OCI-LY7 (cell line): ENCODE measurements around the gene TBX2. TPM values are rescaled to one million over a fixed set of nuclear protein-coding genes. Genes with fewer than 3 reads are reported as not detected.

Experiments
- BruUV-seq: library from RNA; stranded (reverse); fragments of 400-500 nt; replicated peaks from 2 replicates; lab custom pipeline; 2021; lab: Mats Ljungman, UMichigan
- CTCF ChIA-PET: fragments of 300-600 bp; sonication (Branson Sonifier 250); formaldehyde crosslinking; loops from one replicate; lab custom pipeline; 2022; ENCODE audit warnings: antibody characterized with exemption; ENCODE audit not compliant: unreplicated experiment; lab: Charles Lee
- POLR2A ChIA-PET: fragments of 300-600 bp; sonication (Branson Sonifier 250); formaldehyde crosslinking; loops from one replicate; lab custom pipeline; 2022; ENCODE audit warnings: antibody characterized with exemption; lab: Charles Lee
- DNase-seq: peaks from one replicate; pipeline ENCODE4 v3.0.0-alpha.2; 2015; ENCODE audit warnings: low spot score
- H2AFZ ChIP-seq: fragments of 200-600 bp; sonication (generic), shearing (Covaris generic); 2 replicates; pipeline ENCODE4 v1.6.1; 2014; ENCODE audit warnings: mild to moderate bottlenecking, antibody characterized with exemption, low read length, moderate library complexity
- H3K27ac ChIP-seq: fragments of 200-600 bp; sonication (generic); 2 replicates; pipeline ENCODE4 v1.5.1; 2014; ENCODE audit warnings: mixed run types, low read depth, mild to moderate bottlenecking, moderate library complexity, low read length, inconsistent platforms; ENCODE audit not compliant: poor library complexity, severe bottlenecking
- H3K36me3 ChIP-seq: fragments of 200-600 bp; sonication (generic); 2 replicates; pipeline ENCODE4 v1.6.1; 2014; ENCODE audit warnings: mild to moderate bottlenecking, antibody characterized with exemption, low read length, moderate library complexity, mixed read lengths; ENCODE audit not compliant: insufficient read depth
- H3K4me1 ChIP-seq: fragments of 200-600 bp; sonication (generic); 2 replicates; pipeline ENCODE4 v1.5.1; 2014; ENCODE audit warnings: mild to moderate bottlenecking, low read length; ENCODE audit not compliant: insufficient read depth, poor library complexity, severe bottlenecking
- H3K4me2 ChIP-seq: fragments of 200-600 bp; sonication (generic); 2 replicates; pipeline ENCODE4 v1.6.1; 2014; ENCODE audit warnings: mild to moderate bottlenecking, low read length
- H3K4me3 ChIP-seq: fragments of 200-600 bp; sonication (generic); 2 replicates; pipeline ENCODE4 v1.5.1; 2014; ENCODE audit warnings: mild to moderate bottlenecking, low read depth, low read length; ENCODE audit not compliant: poor library complexity, severe bottlenecking
- H3K79me2 ChIP-seq: fragments of 200-600 bp; sonication (generic); 2 replicates; pipeline ENCODE4 v1.6.1; 2016; ENCODE audit warnings: low read depth, mild to moderate bottlenecking, low read length, moderate library complexity, mixed read lengths; ENCODE audit not compliant: insufficient read depth
- H3K9me2 ChIP-seq: fragments of 200-600 bp; sonication (generic); 2 replicates; pipeline ENCODE4 v1.6.1; 2016; ENCODE audit warnings: mild to moderate bottlenecking, low read length, mixed read lengths; ENCODE audit not compliant: insufficient read depth
- H3K9me3 ChIP-seq: fragments of 200-600 bp; sonication (generic); 2 replicates; pipeline ENCODE4 v1.6.1; 2014; ENCODE audit warnings: mild to moderate bottlenecking, mixed run types, low read length, mixed read lengths
- H4K20me1 ChIP-seq: fragments of 200-600 bp; sonication (generic); 2 replicates; pipeline ENCODE4 v1.6.1; 2014; ENCODE audit warnings: mild to moderate bottlenecking, antibody characterized with exemption, low read length, moderate library complexity, mixed read lengths; ENCODE audit not compliant: insufficient read depth
- EZH2phosphoT487 ChIP-seq: fragments of 200-600 bp; sonication (generic); IDR thresholded peaks from 2 replicates; pipeline ENCODE4 v1.6.1; 2018; ENCODE audit warnings: low read depth, borderline replicate concordance, mild to moderate bottlenecking, mixed run types, antibody characterized with exemption, low read length, moderate library complexity, mixed read lengths
- intact Hi-C: fragments of 100-400 bp; cut with micrococcal nuclease; formaldehyde crosslinking; loops from one replicate; pipeline ENCODE4 v1.10.0; 2022; ENCODE audit not compliant: unreplicated experiment
- total RNA-seq, 2 experiments: library from RNA; depleted of rRNA in 1 of 2; stranded (reverse); fragments of >200 nt in 1 of 2; shearing (Covaris generic) in 1 of 2; gene quantifications; 2 replicates each; pipeline ENCODE4 v1.2.3, GENCODE V29; 2014 to 2022
- TF ChIP-seq, protein P1 (sequence below): fragments of 200-600 bp; sonication (generic); conservative IDR thresholded peaks from 2 replicates; pipeline ENCODE4 v1.5.1; 2014; ENCODE audit warnings: mild to moderate bottlenecking, antibody characterized with exemption, low read length, moderate library complexity, mixed read lengths

Gene TBX2
- total RNA-seq, 2 experiments from 2014 or later = not detected

GRCh38 chr17:61362396-61362795, 37.2 kb upstream of the TBX2 start:
- no peaks in the 10 kb centered on the region for H3K79me2 ChIP-seq
- H3K4me2 ChIP-seq = no peak overlapping the region
- ChIA-PET POLR2A (no interaction called here), CTCF (no interaction called here)
- no peaks in the 10 kb centered on the region for H3K9me3 ChIP-seq
- no peak overlapping the region for H3K4me3 ChIP-seq
- DNase-seq = no peak
- H3K4me1 ChIP-seq = no peaks in the 10 kb centered on the region
- intact Hi-C loops = no loop called here
- no TSS peak for BruUV-seq
- H4K20me1 ChIP-seq = no peaks in the 10 kb centered on the region
- H3K36me3 ChIP-seq = no peaks in the 10 kb centered on the region
- no peak overlapping the region for H2AFZ ChIP-seq
- no peaks in the 10 kb centered on the region for H3K9me2 ChIP-seq
- TF ChIP-seq, protein P1, sequence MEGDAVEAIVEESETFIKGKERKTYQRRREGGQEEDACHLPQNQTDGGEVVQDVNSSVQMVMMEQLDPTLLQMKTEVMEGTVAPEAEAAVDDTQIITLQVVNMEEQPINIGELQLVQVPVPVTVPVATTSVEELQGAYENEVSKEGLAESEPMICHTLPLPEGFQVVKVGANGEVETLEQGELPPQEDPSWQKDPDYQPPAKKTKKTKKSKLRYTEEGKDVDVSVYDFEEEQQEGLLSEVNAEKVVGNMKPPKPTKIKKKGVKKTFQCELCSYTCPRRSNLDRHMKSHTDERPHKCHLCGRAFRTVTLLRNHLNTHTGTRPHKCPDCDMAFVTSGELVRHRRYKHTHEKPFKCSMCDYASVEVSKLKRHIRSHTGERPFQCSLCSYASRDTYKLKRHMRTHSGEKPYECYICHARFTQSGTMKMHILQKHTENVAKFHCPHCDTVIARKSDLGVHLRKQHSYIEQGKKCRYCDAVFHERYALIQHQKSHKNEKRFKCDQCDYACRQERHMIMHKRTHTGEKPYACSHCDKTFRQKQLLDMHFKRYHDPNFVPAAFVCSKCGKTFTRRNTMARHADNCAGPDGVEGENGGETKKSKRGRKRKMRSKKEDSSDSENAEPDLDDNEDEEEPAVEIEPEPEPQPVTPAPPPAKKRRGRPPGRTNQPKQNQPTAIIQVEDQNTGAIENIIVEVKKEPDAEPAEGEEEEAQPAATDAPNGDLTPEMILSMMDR = no peak
- no peak for TF ChIP-seq EZH2phosphoT487
- no peak overlapping the region for H3K27ac ChIP-seq

- CTCF ChIA-PET = no interaction called here
- H3K36me3 ChIP-seq = no peaks in the 10 kb centered on the region
- H3K27ac ChIP-seq = no peak overlapping the region
- no peak overlapping the region for H3K4me2 ChIP-seq
- H2AFZ ChIP-seq = no peak overlapping the region
- H3K9me2 ChIP-seq = no peaks in the 10 kb centered on the region
- TF ChIP-seq, protein P1 = no peak
- TF ChIP-seq EZH2phosphoT487 = no peak
- no peaks in the 10 kb centered on the region for H3K9me3 ChIP-seq
- intact Hi-C loops = no loop called here
- no peak overlapping the region for H3K4me3 ChIP-seq
- POLR2A ChIA-PET = interaction anchor here (0.7 to 0.9 kb wide), 2 partner anchors 8 to 55 kb away, joined by 3 to 4 read pairs; no protein-coding TSS in a partner anchor
- H3K79me2 ChIP-seq = no peaks in the 10 kb centered on the region
- DNase-seq = no peak
- no TSS peak for BruUV-seq
- no peaks in the 10 kb centered on the region for H3K4me1 ChIP-seq
- no peaks in the 10 kb centered on the region for H4K20me1 ChIP-seq
These were observed 36.6 kb upstream of the TBX2 start for GRCh38 chr17:61362852-61363600.
